Measurements from ENCODE around the gene TGM5.
"Not testable (repeated sequence)": the region's sequence is repeated elsewhere in the genome, so short reads cannot be mapped to it uniquely, and the experiment has no call there.

The TGM5 gene, protein sequence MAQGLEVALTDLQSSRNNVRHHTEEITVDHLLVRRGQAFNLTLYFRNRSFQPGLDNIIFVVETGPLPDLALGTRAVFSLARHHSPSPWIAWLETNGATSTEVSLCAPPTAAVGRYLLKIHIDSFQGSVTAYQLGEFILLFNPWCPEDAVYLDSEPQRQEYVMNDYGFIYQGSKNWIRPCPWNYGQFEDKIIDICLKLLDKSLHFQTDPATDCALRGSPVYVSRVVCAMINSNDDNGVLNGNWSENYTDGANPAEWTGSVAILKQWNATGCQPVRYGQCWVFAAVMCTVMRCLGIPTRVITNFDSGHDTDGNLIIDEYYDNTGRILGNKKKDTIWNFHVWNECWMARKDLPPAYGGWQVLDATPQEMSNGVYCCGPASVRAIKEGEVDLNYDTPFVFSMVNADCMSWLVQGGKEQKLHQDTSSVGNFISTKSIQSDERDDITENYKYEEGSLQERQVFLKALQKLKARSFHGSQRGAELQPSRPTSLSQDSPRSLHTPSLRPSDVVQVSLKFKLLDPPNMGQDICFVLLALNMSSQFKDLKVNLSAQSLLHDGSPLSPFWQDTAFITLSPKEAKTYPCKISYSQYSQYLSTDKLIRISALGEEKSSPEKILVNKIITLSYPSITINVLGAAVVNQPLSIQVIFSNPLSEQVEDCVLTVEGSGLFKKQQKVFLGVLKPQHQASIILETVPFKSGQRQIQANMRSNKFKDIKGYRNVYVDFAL

DNA sequence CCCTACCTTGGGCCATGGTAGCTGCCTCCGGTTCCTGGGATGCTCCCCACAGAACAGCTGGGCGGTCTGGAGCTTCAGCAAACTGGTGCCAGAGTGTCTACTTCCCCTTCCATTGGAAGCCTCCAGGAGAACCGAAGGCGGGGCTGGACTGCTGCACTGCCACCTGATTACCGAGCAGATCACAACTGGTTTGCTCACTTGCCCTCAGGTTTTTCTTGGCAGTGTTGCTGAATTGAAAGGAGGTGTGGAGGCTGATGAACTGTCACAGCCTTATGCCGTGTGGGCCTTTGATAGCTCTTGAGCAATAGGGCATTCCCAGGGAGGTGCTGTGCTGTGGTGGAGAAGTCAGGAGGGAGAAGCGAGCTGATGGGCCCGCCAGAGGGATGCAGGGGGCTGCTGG lies at the start of gene TGM5:
TGM5 (minus strand) TSS at position 95 of the 400 bp plus-strand sequence; CDS start at position 16, 79 bp downstream.
- no peak for DNase-seq

DNA sequence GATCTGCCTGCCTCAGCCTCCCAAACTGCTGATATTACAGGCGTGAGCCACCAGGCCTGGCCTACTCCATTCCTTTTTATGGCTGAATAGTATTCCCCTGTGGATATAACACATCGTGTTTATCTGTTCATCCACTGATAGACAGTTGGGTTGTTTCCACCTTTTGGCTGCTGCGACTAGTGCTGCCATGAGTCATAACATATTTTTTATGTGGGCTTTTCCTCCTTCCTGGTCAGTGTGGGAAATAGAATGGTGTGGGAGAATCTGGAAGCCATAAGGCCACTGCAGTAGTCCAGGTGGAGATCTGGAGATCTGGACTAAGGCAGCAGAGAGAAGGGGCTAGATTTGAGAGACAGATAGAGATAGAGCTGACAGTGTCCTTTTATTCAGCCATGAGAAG lies 47.4 kb upstream of the TGM5 start:
- no peak for DNase-seq

DNA sequence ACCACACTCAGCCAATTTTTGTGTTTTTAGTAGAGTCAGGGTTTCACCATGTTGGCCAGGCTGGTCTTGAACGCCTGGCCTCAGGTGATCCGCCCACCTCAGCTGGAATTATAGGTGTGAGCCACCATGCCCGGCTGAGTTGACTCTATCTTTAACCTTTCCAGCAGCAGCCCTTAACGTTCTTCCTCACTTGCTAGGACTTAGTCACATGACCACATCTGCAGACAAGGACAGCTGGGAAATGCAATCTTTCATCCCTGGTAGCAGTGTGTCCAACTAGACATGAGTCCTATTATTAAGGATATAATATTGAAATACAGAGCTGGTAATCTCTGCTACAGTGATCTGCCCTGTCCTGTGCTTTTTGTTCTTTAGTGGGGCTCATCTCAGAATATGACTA lies 45.6 kb upstream of the TGM5 start:
- DNase-seq = no peak

DNA sequence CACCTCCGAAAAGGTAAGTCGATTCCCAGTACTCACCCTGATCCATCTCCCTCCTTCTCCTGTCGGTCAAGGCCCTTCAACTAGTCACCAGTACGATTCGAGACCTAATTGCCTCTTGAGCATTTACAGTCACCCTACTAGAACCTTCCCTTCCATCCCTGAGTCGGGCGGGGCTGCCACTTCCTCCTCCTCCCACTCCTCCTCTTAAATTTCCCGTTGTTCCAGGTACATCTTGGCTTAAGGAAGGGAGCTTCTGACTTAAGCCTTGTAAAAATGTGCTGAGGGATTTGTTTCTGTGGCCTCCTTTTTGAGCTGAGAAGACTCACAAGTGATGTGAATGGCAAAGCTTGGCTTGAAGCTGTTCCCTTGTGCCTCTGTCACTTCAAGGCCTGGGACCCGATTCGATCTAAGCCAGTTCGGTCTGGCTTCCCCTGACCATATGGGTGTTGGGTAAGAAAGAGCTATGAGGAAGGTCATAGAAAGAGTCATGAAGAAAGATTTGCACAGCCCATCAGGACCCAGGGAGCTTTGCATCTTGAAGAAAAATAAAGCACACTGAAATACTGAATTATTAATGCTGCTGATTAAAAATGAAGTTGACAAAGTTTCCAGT lies 35.6 kb upstream of the TGM5 start, which contains the start of gene TGM7:
TGM7 (minus strand) TSS at position 51 of the 613 bp plus-strand sequence.
- DNase-seq = no peak

- DNase-seq = no peak
These were observed 33.2 kb upstream of the TGM5 start for GRCh38 chr15:43299884-43300283.

GRCh38 chr15:43299411-43299810 lies 32.7 kb upstream of the TGM5 start:
- no peak for DNase-seq

DNA sequence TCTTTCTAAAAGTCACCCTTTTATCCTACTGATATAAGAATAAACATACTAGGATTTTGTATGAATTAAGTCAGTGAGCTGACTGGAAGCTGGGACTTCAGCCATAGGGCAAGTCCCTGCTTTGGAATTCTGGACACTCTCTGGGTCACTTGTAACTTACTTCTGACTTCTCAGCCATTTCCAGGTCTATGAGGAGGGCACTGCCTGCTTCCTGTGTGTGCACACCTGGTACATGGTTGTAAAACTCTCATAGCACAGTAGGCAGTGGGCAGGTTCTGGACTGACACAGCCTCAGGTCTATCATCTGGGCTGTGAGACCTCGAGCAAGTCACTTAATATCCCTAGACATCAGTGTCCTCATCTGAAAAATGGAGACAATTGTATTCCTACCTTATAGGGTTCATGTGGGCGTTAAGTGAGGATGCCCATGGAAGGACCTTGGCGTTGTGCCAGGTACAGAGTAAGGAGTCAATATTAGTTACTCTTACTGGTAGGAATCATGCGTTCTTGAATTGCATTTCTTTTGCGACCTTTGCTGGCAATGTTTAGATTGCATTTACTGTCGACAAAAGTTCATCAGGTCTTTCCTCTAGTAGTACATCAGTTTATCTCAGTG lies 27.5 kb upstream of the TGM5 start:
- DNase-seq = no peak

DNA sequence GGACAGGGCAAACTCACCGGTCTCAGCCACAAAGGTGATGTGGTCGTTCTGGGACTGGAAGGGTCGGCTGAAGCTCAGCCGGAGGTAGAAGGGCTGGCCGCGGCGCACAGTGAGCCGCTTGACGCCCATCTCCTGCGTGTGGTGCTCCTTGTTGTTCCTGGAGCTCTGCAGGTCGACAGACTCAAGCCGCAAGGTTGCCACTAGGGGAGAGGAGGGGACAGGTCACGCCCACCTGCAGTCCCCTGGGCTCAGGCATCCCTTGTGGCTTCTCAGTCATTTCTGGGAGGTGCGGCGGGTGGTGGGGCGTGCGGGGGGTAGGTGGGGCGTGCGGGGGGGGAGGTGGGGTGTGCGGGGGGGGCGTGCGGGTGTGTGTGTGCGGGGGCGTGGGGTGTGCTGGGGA lies 26.7 kb upstream of the TGM5 start:
- no peak for DNase-seq

DNA sequence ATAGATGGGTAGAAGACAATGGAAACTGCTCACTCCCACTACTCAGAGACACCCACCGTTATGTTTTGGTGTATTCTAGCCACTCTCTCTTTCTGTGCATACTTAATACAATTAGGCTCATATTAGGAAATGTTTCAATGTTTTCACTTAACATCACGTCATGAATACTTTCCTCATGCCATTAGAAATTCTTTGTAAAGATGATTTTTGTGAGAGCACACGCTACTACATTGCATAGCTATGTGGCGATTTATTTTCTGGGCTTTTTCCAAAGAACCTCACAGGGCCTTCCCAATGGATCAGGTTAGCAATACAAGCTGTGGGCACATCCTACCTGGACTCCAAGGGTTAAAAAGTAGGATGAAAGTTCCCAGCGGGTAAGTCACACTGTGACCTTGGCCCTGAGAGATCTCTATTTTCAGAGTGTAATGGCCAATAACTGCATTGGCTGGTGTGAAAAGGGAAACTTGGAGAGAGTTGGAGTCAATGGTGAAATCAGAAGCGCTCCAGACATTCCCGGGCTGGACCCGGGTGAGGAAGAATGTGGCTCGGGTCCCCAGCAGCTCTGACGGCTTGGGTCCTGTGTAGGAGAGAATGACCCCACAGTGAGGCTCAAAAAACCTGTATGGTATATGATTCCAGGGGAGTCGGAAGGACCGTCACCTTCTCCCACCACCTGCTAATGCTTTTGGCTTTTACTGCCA lies 25.8 kb upstream of the TGM5 start:
- no peak for DNase-seq

- DNase-seq = not testable (repeated sequence)
These were observed 22.9 kb upstream of the TGM5 start for GRCh38 chr15:43289656-43290055.

DNA sequence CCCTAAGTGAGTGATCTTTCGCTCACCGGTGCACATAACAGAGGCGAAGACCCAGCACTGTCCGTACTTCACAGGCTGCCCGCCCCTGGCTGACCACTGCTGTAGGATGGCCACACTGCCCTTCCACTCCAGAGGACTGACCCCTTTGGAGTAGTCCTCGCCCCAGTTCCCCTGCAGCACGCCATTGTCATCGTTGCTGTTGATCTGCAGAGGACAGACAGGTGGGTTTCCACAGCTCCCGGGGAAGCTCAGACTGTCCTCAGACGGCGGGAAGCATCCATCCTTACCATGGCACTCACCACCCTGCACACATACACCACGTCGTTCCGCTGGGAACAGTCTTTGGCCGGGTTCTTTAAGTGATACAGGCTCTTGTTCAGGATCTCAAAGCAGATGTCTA lies 20.5 kb upstream of the TGM5 start:
- DNase-seq = no peak

DNA sequence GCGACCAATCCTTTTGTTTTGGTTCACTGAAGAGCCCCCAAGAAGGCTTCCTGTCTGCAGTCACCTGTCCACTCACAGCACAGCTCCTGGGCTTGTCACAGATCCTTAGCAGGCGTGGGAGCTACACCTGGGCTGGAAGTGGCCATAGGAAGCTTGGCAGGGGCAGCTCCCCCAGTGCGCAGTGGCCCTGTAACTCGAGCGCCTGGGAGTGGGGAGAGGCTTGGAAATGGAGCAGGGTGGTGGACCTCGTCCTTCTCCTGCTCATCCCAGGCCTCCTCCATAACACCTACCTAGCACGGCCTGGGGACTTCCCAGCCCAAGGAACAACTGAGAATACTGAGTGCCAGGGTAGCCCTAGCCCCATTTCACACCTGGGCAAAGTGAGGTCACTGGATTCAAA lies 19.3 kb upstream of the TGM5 start:
- DNase-seq = no peak

- DNase-seq = no peak
These were observed 18.9 kb upstream of the TGM5 start for GRCh38 chr15:43285609-43286037.

GRCh38 chr15:43283526-43283925 lies 16.8 kb upstream of the TGM5 start:
- no peak for DNase-seq

DNA sequence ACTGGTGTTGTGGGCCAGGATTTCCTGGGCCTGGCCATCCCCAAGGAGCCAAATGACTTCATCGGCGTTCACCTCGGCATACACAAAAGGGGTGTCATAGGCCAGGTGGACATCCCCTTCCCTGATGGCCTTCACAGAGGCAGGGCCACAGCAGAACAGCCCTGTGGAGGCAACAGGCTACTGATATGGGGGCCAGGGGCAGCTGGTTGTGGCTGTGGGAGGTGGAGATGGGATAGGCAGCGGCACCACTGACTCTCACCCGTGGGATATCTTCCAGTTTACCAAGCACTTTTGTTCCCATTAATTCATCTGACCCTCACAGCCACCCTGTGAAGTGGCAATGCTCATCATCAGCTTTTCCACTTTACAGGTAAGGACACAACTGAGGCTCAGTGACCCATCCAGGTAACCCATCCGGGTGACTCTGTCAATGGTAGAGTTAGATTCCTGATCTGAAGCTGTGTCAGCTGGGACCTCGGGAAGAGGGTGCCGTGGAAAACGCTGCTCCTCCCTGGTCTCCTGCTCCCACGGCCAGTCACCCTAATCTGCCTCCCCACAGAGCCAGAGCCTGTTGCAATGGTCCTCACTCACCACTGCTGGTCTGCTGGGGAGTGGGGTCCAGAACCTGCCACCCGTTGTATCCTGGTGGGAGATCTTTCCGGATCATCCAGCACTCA lies 15.3 kb upstream of the TGM5 start:
- no peak for DNase-seq

DNA sequence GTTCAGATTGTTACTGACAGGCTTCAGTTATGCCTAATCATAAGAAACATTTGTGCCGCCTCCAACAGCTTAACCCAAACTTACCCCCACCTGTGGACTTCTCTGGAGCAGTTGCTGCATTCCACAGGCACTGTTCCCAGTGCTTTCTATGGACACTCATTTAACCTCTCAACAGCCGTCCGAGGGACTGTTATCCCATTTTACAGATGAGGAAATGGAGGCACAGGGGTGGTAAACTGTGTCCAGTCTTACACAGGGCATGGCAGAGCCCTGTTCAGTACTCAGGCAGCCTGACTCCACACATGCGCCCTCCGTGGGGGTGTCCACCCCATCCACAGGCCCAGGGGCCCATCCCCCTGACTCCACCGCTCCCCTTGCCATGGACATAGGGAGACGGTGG lies 14.3 kb upstream of the TGM5 start:
- no peak for DNase-seq

GRCh38 chr15:43279496-43279895 lies 12.8 kb upstream of the TGM5 start:
- DNase-seq = no peak

GRCh38 chr15:43278869-43279268 lies 12.1 kb upstream of the TGM5 start:
- no peak for DNase-seq

DNA sequence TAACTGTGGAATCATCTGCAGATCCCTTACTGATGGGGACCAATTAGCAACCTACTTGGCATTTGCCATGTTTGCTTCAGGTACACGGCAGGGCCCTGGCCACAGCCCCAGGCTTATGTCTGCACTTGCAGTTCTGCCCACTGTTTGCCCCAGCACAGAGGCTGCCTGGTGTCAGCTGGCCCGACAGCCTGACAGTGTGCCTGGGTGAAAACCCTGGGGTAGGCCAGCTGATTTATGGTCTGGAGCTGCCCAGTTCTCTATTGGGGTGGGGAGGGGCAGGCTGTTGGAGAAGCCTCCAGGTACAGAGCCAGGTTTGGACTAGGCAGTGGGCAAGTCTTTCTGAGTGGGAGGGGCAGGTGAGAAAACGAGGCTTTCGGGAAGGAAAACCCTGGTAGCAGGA lies 11.2 kb upstream of the TGM5 start:
- DNase-seq = no peak

- DNase-seq = no peak
These were observed 10.6 kb upstream of the TGM5 start for GRCh38 chr15:43277231-43277823.

DNA sequence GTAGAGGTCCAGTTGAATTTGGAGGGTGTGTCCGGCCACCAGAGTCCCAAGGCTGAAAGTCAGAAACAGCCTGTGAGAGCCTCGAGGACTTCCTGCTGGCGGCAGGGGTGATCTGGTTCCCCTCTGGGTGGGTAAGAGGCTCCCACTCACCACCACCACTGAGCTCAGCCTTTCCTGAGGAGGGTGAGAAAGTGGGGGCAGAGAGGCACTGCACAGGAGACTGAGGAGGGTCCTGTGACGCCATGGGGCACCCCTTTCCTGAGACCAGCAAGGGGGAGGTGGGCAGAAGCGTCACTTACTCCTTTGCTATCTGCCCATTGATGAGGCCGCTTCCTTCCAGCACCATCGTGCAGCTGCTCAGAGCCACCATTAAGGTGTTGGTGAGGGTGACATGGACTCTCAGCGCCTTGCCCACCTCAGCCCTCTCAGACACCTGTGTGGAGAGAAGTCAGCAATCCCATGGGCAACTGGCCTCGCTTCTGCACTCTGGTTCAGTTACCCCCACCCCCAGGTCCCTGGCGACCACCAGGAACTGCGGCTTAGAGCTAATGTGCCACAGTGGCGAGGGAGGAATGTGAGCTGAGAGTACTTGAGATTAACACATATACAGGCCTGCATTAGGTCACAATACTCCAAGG lies 10.0 kb upstream of the TGM5 start:
- DNase-seq = no peak
